ENCODE data around the gene MYH10. TPM values are rescaled to one million over a fixed set of nuclear protein-coding genes. Genes with fewer than 3 reads are reported as not detected.
"Not testable (repeated sequence)": the region's sequence is repeated elsewhere in the genome, so short reads cannot be mapped to it uniquely, and the experiment has no call there.

The MYH10 gene
- total RNA-seq, 2 donors from 2014 or later: 0.42 to 0.99 TPM

- Mint-ChIP-seq H3K4me1 (no peaks in the 10 kb centered on the region), H3K27me3 (peaks cover 13% of the 10 kb centered on the region), H3K36me3 (ENCODE audit: low read depth) (peaks cover 2% of the 10 kb centered on the region), H3K27ac (no peak overlapping the region), H3K4me3 (no peak overlapping the region)
- H3K9me3 ChIP-seq (ENCODE audit: control insufficient read depth, low read length, poor library complexity, severe bottlenecking): no peaks in the 10 kb centered on the region
- ATAC-seq (no peak), DNase-seq (no peak)
These were observed 31.7 kb upstream of the MYH10 start for GRCh38 chr17:8662076-8662831.

GRCh38 chr17:8660709-8661108 lies 30.2 kb upstream of the MYH10 start:
- not testable (repeated sequence) for H3K27ac Mint-ChIP-seq; H3K27me3 Mint-ChIP-seq; H3K4me3 Mint-ChIP-seq; H3K9me3 ChIP-seq (ENCODE audit: control insufficient read depth, low read length, poor library complexity, severe bottlenecking); H3K4me1 Mint-ChIP-seq; ATAC-seq; DNase-seq; H3K36me3 Mint-ChIP-seq (ENCODE audit: low read depth)

GRCh38 chr17:8659758-8660410 lies 29.4 kb upstream of the MYH10 start:
- no peaks in the 10 kb centered on the region for H3K9me3 ChIP-seq (ENCODE audit: control insufficient read depth, low read length, poor library complexity, severe bottlenecking)
- no peaks in the 10 kb centered on the region for H3K4me1 Mint-ChIP-seq
- H3K27me3 Mint-ChIP-seq: no peaks in the 10 kb centered on the region
- ATAC-seq: no peak
- H3K36me3 Mint-ChIP-seq (ENCODE audit: low read depth): no peaks in the 10 kb centered on the region
- H3K27ac Mint-ChIP-seq: no peak overlapping the region
- DNase-seq: no peak
- H3K4me3 Mint-ChIP-seq: no peak overlapping the region

- H3K27ac Mint-ChIP-seq: no peak overlapping the region
- no peak for DNase-seq
These were observed 28.3 kb upstream of the MYH10 start for GRCh38 chr17:8658810-8659209.

GRCh38 chr17:8656693-8657092 lies 26.2 kb upstream of the MYH10 start:
- peaks cover 20% of the 10 kb centered on the region for H3K27me3 Mint-ChIP-seq
- peaks cover 2% of the 10 kb centered on the region for H3K4me1 Mint-ChIP-seq
- H3K27ac Mint-ChIP-seq: no peak overlapping the region

More at GRCh38 chr17:8658810-8659209, 28.3 kb upstream of the MYH10 start:
- Mint-ChIP-seq H3K4me1 (no peaks in the 10 kb centered on the region), H3K4me3 (no peak overlapping the region), H3K36me3 (ENCODE audit: low read depth) (no peaks in the 10 kb centered on the region), H3K27me3 (peaks cover 7% of the 10 kb centered on the region)
- ATAC-seq: no peak
- H3K9me3 ChIP-seq (ENCODE audit: control insufficient read depth, low read length, poor library complexity, severe bottlenecking): no peaks in the 10 kb centered on the region

GRCh38 chr17:8654822-8655221 lies 24.3 kb upstream of the MYH10 start:
- peaks cover 35% of the 10 kb centered on the region for H3K27me3 Mint-ChIP-seq
- DNase-seq: no peak
- peaks cover 5% of the 10 kb centered on the region for H3K4me1 Mint-ChIP-seq

More at GRCh38 chr17:8656693-8657092, 26.2 kb upstream of the MYH10 start:
- DNase-seq (no peak), ATAC-seq (no peak)
- no peak overlapping the region for H3K4me3 Mint-ChIP-seq
- H3K36me3 Mint-ChIP-seq (ENCODE audit: low read depth): peaks cover 2% of the 10 kb centered on the region
- no peaks in the 10 kb centered on the region for H3K9me3 ChIP-seq (ENCODE audit: control insufficient read depth, low read length, poor library complexity, severe bottlenecking)

GRCh38 chr17:8651013-8651412 lies 20.5 kb upstream of the MYH10 start:
- Mint-ChIP-seq H3K4me3 (peak overlapping the region; percentile 56), H3K27ac (peak overlapping the region; percentile 67), H3K4me1 (peaks cover 5% of the 10 kb centered on the region), H3K36me3 (ENCODE audit: low read depth) (peaks cover 7% of the 10 kb centered on the region), H3K27me3 (peaks cover 64% of the 10 kb centered on the region)
- no peak for ATAC-seq
- no peaks in the 10 kb centered on the region for H3K9me3 ChIP-seq (ENCODE audit: control insufficient read depth, low read length, poor library complexity, severe bottlenecking)
- DNase-seq: no peak

More at GRCh38 chr17:8654822-8655221, 24.3 kb upstream of the MYH10 start:
- no peak for ATAC-seq
- H3K27ac Mint-ChIP-seq: no peak overlapping the region
- H3K36me3 Mint-ChIP-seq (ENCODE audit: low read depth): peaks cover 7% of the 10 kb centered on the region
- H3K9me3 ChIP-seq (ENCODE audit: control insufficient read depth, low read length, poor library complexity, severe bottlenecking): no peaks in the 10 kb centered on the region
- no peak overlapping the region for H3K4me3 Mint-ChIP-seq

GRCh38 chr17:8650119-8650499 lies 19.6 kb upstream of the MYH10 start:
- Mint-ChIP-seq H3K4me3 (no peak overlapping the region), H3K4me1 (peaks cover 5% of the 10 kb centered on the region), H3K36me3 (ENCODE audit: low read depth) (peaks cover 7% of the 10 kb centered on the region), H3K27me3 (peaks cover 73% of the 10 kb centered on the region), H3K27ac (no peak overlapping the region)
- ATAC-seq (no peak), DNase-seq (no peak)
- H3K9me3 ChIP-seq (ENCODE audit: control insufficient read depth, low read length, poor library complexity, severe bottlenecking): no peaks in the 10 kb centered on the region

- H3K27ac Mint-ChIP-seq: no peak overlapping the region
- peaks cover 5% of the 10 kb centered on the region for H3K4me1 Mint-ChIP-seq
- DNase-seq (no peak), ATAC-seq (no peak)
- H3K27me3 Mint-ChIP-seq: peaks cover 78% of the 10 kb centered on the region
- peaks cover 9% of the 10 kb centered on the region for H3K36me3 Mint-ChIP-seq (ENCODE audit: low read depth)
- H3K4me3 Mint-ChIP-seq: no peak overlapping the region
- H3K9me3 ChIP-seq (ENCODE audit: control insufficient read depth, low read length, poor library complexity, severe bottlenecking): no peaks in the 10 kb centered on the region
These were observed 18.9 kb upstream of the MYH10 start for GRCh38 chr17:8649157-8650118.

- H3K27me3 Mint-ChIP-seq: peaks cover 77% of the 10 kb centered on the region
- ATAC-seq (no peak), DNase-seq (no peak)
- H3K36me3 Mint-ChIP-seq (ENCODE audit: low read depth): peaks cover 9% of the 10 kb centered on the region
- H3K9me3 ChIP-seq (ENCODE audit: control insufficient read depth, low read length, poor library complexity, severe bottlenecking): no peaks in the 10 kb centered on the region
- no peak overlapping the region for H3K4me3 Mint-ChIP-seq
- H3K27ac Mint-ChIP-seq: no peak overlapping the region
- peaks cover 5% of the 10 kb centered on the region for H3K4me1 Mint-ChIP-seq
These were observed 17.4 kb upstream of the MYH10 start for GRCh38 chr17:8647956-8648355.

GRCh38 chr17:8647202-8647601 lies 16.7 kb upstream of the MYH10 start:
- H3K4me3 Mint-ChIP-seq: no peak overlapping the region
- DNase-seq (no peak), ATAC-seq (no peak)
- H3K27me3 Mint-ChIP-seq: peaks cover 74% of the 10 kb centered on the region
- no peaks in the 10 kb centered on the region for H3K9me3 ChIP-seq (ENCODE audit: control insufficient read depth, low read length, poor library complexity, severe bottlenecking)
- H3K36me3 Mint-ChIP-seq (ENCODE audit: low read depth): peaks cover 7% of the 10 kb centered on the region
- H3K4me1 Mint-ChIP-seq: peaks cover 4% of the 10 kb centered on the region
- no peak overlapping the region for H3K27ac Mint-ChIP-seq

GRCh38 chr17:8644507-8644902 lies 14.0 kb upstream of the MYH10 start:
- Mint-ChIP-seq H3K4me3 (no peak overlapping the region), H3K27me3 (peaks cover 51% of the 10 kb centered on the region), H3K4me1 (no peaks in the 10 kb centered on the region), H3K36me3 (ENCODE audit: low read depth) (peaks cover 2% of the 10 kb centered on the region), H3K27ac (no peak overlapping the region)
- ATAC-seq (no peak), DNase-seq (no peak)
- no peaks in the 10 kb centered on the region for H3K9me3 ChIP-seq (ENCODE audit: control insufficient read depth, low read length, poor library complexity, severe bottlenecking)

All from T-helper 17 cell (primary cell).